Duodenal mucosa (tissue), 2 donors: ENCODE results near the gene IMMP2L.

Source experiments
- H3K27ac ChIP-seq: one replicate; pipeline ENCODE4 v1.7.0; 2013; ENCODE audit warnings: low read depth, low read length
- H3K27me3 ChIP-seq, 2 donors: one replicate each; pipeline ENCODE4 v1.7.0; 2013; ENCODE audit warnings: low read length in 2 of 2, control low read depth in 1 of 2; ENCODE audit not compliant: insufficient read depth in 2 of 2, control insufficient read depth in 1 of 2
- H3K36me3 ChIP-seq, 2 donors: one replicate each; pipeline ENCODE4 v1.7.0; 2013; ENCODE audit warnings: low read length in 2 of 2, control low read depth in 1 of 2; ENCODE audit not compliant: insufficient read depth in 2 of 2, control insufficient read depth in 1 of 2
- H3K4me1 ChIP-seq, 2 donors: one replicate each; pipeline ENCODE4 v1.7.0; 2013; ENCODE audit warnings: low read length in 2 of 2, control low read depth in 1 of 2; ENCODE audit not compliant: insufficient read depth in 2 of 2, control insufficient read depth in 1 of 2
- H3K4me3 ChIP-seq, 2 donors: one replicate each; pipeline ENCODE4 v1.7.0; 2013; ENCODE audit warnings: low read length in 2 of 2, low read depth in 1 of 2
- H3K9ac ChIP-seq, 2 donors: one replicate each; pipeline ENCODE4 v1.7.0; 2013; ENCODE audit warnings: low read length in 2 of 2, low read depth in 1 of 2
- H3K9me3 ChIP-seq, 2 donors: one replicate each; pipeline ENCODE4 v1.7.0; 2013; ENCODE audit warnings: low read length in 2 of 2, control low read depth in 1 of 2; ENCODE audit not compliant: control insufficient read depth in 1 of 2

Gene IMMP2L

DNA sequence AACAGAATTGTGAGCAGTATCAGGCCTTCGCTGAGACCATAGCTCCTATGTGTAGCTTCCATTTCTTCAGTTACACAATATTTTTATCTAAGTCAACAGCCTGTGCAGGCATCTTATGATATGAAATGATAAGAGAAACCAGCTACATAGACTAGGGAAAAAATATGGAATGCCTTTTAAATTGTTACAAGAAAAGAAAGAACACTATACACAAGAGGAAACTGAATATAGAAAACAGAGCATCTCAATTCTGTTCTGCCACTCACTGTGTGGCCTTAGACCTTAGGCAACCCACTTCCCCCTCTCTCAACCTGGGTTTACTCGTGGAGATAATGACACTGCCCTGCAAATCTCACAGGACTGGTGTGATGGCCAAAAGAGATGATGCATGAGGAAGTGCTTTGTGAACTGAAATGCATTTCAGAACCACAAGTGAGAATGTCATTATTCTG lies 338.5 kb downstream of the IMMP2L start:
- no peaks in the 10 kb centered on the region for H3K36me3 ChIP-seq
- no peak overlapping the region for H3K4me3 ChIP-seq
- H3K9me3 ChIP-seq, result no peaks in the 10 kb centered on the region
- H3K4me1 ChIP-seq, result no peaks in the 10 kb centered on the region
- H3K27me3 ChIP-seq, result no peaks in the 10 kb centered on the region
- no peak overlapping the region for H3K9ac ChIP-seq
- H3K27ac ChIP-seq, result no peak overlapping the region

DNA sequence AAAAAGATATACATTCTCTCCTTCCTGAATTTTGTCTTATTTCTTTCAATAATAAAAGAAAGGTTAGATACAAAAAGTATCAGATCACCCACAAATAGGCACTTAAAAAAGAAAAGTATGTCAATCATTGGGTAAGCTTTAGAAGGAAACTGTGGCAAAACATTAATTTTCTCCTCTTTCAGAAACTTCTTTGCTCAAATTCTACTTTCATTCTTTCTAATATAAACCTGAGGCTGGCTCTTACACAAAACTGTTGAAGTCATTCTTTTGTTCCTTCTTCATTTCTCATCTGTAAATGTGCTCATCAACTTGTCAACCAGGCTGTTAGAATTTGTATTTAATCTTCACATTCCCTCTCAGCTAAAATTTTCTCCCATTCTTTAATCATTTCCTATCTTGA lies 346.7 kb downstream of the IMMP2L start:
- Histone ChIP-seq H3K4me1 (no peaks in the 10 kb centered on the region), H3K27me3 (no peaks in the 10 kb centered on the region), H3K4me3 (no peak overlapping the region), H3K9me3 (no peaks in the 10 kb centered on the region), H3K36me3 (no peaks in the 10 kb centered on the region), H3K9ac (no peak overlapping the region), H3K27ac (no peak overlapping the region)

DNA sequence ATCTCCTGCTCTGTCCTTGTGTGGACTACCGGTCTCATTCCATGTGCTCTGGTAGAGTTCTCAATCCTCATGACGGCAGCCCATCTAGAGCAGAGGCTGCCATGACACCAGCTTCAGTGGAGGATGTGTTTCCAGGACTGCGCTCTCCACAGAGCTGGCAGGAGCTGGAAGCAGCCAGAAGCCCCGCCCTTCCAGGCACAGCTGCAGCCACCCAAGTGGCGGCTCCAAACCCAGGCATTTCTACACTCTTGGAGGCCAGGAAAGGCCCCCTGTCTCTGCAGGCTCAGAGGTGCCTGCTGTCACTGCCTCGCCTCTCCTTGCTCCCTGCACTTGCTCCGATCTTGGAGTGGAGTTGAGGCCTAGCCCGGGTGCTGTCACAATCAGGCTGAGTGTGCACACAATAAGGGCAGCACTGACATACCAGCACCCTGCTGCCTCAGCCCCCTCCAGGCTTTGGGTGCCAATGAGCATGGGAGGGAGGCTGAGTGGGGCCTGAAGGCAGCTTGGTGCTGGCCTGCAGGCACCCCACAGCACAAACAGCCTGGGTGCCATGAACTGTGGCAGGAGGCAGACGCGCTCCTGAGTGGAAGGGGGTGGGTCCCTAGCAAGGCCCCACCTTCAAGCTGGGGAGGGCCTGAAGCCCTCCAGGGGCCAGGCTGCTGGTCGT lies 349.3 kb downstream of the IMMP2L start:
- Histone ChIP-seq H3K27ac (no peak overlapping the region), H3K9me3 (no peaks in the 10 kb centered on the region), H3K27me3 (no peaks in the 10 kb centered on the region), H3K4me3 (no peak overlapping the region), H3K4me1 (no peaks in the 10 kb centered on the region), H3K9ac (no peak overlapping the region), H3K36me3 (no peaks in the 10 kb centered on the region)

DNA sequence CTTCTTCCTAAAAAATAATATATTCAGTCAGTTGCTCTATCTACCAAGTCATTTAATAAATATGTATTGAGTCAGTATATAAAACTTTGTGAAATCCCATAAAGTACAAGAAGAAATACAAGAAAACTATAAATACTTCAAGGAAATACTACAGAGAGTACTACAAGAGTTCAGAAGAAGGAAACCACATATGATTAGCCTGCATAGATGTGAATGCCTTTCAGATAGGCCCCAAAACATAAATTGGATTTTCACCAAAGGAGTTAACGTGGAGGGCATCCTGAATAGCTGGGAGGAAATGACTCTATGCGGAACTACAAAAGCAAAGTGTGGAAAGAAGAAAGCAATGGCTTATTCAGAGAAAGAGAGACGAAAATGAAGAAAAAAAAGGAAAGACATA lies 351.3 kb downstream of the IMMP2L start:
- Histone ChIP-seq H3K4me1 (no peaks in the 10 kb centered on the region), H3K27me3 (no peaks in the 10 kb centered on the region), H3K9ac (no peak overlapping the region), H3K9me3 (no peaks in the 10 kb centered on the region), H3K4me3 (no peak overlapping the region), H3K27ac (no peak overlapping the region), H3K36me3 (no peaks in the 10 kb centered on the region)

DNA sequence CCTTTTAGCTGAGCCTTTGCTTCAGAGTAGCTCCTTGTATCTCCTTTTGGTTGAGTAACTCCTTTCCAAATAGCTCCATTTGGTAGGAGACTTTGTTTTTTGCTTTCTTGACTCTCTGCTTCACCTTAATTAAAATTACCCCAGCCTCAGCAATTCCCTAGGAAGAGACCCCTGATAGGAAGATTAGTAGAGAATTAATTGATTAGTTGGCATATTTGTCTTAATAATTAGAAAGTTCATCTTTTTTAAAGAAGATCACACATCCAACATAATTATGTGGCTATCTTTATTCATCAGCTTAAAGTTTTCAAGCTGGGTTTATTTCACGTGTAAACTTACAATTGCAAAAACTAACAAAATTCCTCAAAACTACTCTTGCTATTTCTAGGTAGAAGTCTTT lies 352.2 kb downstream of the IMMP2L start:
- no peak overlapping the region for H3K4me3 ChIP-seq
- no peak overlapping the region for H3K27ac ChIP-seq
- H3K36me3 ChIP-seq, result no peaks in the 10 kb centered on the region
- no peak overlapping the region for H3K9ac ChIP-seq
- H3K9me3 ChIP-seq, result no peaks in the 10 kb centered on the region
- H3K4me1 ChIP-seq, result no peaks in the 10 kb centered on the region
- no peaks in the 10 kb centered on the region for H3K27me3 ChIP-seq

DNA sequence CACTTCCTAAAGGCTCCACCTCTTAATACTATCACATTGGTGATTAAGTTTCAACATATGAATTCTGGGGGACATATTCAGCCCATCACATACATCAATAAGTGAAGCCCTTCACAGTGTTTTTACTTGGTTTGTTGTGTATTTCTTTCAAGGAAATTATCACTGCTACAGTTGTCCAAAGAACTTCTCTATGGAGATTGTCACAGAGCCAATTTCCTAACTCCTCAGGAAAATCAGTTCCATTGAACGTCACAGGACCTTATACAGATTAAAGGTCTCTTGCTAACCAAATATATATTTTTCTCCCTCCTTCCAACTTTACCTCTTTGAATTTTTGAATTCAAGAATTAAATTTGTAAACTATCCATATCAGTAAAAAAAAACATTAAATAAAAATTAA lies 357.0 kb downstream of the IMMP2L start:
- H3K27ac ChIP-seq, result no peak overlapping the region
- no peaks in the 10 kb centered on the region for H3K4me1 ChIP-seq
- no peak overlapping the region for H3K4me3 ChIP-seq
- H3K9me3 ChIP-seq, result no peaks in the 10 kb centered on the region
- H3K9ac ChIP-seq, result no peak overlapping the region
- H3K36me3 ChIP-seq, result no peaks in the 10 kb centered on the region
- no peaks in the 10 kb centered on the region for H3K27me3 ChIP-seq

DNA sequence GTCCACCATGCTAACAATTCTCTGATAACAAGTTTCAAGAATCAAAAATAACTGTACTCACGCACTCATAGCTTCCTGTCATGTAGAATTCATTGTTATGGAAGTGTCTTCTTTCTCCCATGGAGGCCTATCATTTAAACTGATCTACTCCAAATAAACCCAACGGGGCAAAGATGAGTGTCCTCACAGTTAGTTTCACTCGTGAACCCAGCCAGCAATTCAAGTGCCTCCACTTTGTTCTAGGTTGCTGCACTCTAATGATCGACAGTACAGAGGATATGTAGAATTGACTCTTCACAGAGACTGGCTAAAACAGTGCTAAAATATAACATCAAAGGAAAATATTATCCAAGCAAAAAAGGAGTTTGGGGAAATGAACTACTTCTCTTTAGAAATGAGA lies 360.0 kb downstream of the IMMP2L start:
- Histone ChIP-seq H3K4me1 (no peaks in the 10 kb centered on the region), H3K9ac (no peak overlapping the region), H3K27me3 (no peaks in the 10 kb centered on the region), H3K4me3 (no peak overlapping the region), H3K27ac (no peak overlapping the region), H3K36me3 (no peaks in the 10 kb centered on the region), H3K9me3 (no peaks in the 10 kb centered on the region)

DNA sequence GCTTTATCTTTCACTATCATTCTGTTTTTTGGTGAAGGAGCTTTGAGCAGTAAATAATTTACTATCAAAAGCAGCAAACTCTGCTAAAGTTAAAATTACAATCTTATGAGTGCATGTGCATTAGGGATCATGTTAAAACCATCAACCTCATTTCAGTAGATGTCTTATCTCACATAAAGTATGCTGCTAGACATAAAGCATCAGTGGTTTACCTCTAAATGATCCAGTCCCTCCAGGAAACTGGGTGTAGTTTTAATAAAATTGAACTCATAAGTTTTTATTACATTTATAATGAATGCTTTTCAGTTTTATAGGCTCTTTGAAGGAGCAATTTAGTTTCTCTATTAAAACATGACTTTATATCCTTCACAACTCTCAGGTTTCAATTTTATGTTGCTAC lies 362.6 kb downstream of the IMMP2L start:
- H3K9me3 ChIP-seq, result no peaks in the 10 kb centered on the region
- H3K4me3 ChIP-seq, result no peak overlapping the region
- H3K9ac ChIP-seq, result no peak overlapping the region
- H3K27me3 ChIP-seq, result no peaks in the 10 kb centered on the region
- no peaks in the 10 kb centered on the region for H3K36me3 ChIP-seq
- no peaks in the 10 kb centered on the region for H3K4me1 ChIP-seq
- H3K27ac ChIP-seq, result no peak overlapping the region

DNA sequence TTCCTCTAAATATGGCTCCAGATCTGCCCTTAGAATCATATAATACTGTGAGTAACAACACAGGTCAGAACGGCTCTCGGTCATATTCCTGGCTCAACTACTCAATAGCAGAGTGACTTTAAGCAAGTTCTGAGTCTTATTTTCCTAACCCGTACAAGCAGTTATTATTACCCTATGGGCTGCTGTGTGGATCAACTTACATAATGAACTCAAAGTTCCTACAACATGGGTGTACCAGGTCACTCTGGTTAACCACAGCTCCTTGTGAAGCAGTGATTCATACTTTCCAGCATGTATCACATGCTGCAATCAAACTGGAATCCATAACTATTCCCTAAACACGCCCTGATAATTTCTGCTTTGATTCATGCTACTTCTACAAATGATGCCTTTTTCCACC lies 364.0 kb downstream of the IMMP2L start:
- no peak overlapping the region for H3K27ac ChIP-seq

DNA sequence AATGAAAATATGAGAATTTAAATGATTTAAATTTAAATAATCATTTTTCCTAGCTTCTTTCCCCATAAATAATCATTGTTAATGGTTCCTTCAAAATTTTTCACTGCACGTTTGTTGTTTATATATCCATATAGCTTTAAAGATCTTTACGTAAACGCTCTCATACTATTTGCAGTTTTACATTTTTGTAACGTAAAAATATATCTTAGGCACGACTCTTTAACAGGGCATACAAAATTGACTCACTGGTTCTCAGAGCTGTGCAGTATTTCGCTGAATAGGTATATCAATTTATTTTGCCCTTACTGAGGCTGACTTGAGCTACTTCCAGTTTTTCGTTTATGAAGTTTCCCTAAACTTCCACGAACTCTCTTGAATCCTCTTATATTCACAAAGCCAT lies 365.6 kb downstream of the IMMP2L start:
- Histone ChIP-seq H3K9ac (no peak overlapping the region), H3K4me1 (no peaks in the 10 kb centered on the region), H3K27ac (no peak overlapping the region), H3K4me3 (no peak overlapping the region), H3K27me3 (no peaks in the 10 kb centered on the region), H3K9me3 (no peaks in the 10 kb centered on the region), H3K36me3 (no peaks in the 10 kb centered on the region)

More for the DNA sequence above, 364.0 kb downstream of the IMMP2L start:
- Histone ChIP-seq H3K9ac (no peak overlapping the region), H3K4me1 (no peaks in the 10 kb centered on the region), H3K36me3 (no peaks in the 10 kb centered on the region), H3K27me3 (no peaks in the 10 kb centered on the region), H3K4me3 (no peak overlapping the region), H3K9me3 (no peaks in the 10 kb centered on the region)
